Liver (tissue), 9 donors: ENCODE measurements around the gene NPNT. TPM values are rescaled to one million over a fixed set of nuclear protein-coding genes. Genes with fewer than 3 reads are reported as not detected.

Experiments
- DNase-seq: peaks from one replicate; pipeline ENCODE4 v3.0.0-alpha.2; 2017; ENCODE audit warnings: low spot score
- H3K27ac ChIP-seq, 2 donors: one replicate each; pipeline ENCODE4 v1.7.0; 2013; ENCODE audit warnings: inconsistent platforms in 2 of 2, low read length in 2 of 2, control low read depth in 1 of 2, low read depth in 1 of 2, mild to moderate bottlenecking in 1 of 2
- H3K27me3 ChIP-seq, 4 donors: one replicate each; pipeline versions ENCODE4 v1.6.1 to v1.7.0; 2013; ENCODE audit warnings: low read length in 3 of 4, inconsistent platforms in 1 of 4, mild to moderate bottlenecking in 1 of 4, moderate library complexity in 1 of 4; ENCODE audit not compliant: control insufficient read depth in 4 of 4, insufficient read depth in 4 of 4
- H3K36me3 ChIP-seq, 4 donors: one replicate each; pipeline versions ENCODE4 v1.6.1 to v1.7.0; 2013; ENCODE audit warnings: low read length in 3 of 4, mild to moderate bottlenecking in 3 of 4, low read depth in 1 of 4, moderate library complexity in 1 of 4; ENCODE audit not compliant: control insufficient read depth in 4 of 4, insufficient read depth in 3 of 4
- H3K4me1 ChIP-seq, 4 donors: one replicate each; pipeline versions ENCODE4 v1.6.1 to v1.7.0; 2013; ENCODE audit warnings: low read length in 3 of 4, mild to moderate bottlenecking in 3 of 4, moderate library complexity in 1 of 4; ENCODE audit not compliant: control insufficient read depth in 4 of 4, insufficient read depth in 4 of 4
- H3K4me3 ChIP-seq, 3 donors: one replicate each; pipeline versions ENCODE4 v1.6.1 to v1.7.0; 2013; ENCODE audit warnings: low read length in 3 of 3, control low read depth in 1 of 3, low read depth in 1 of 3, mild to moderate bottlenecking in 1 of 3
- H3K9ac ChIP-seq, 2 donors: one replicate each; pipeline ENCODE4 v1.7.0; 2013; ENCODE audit warnings: low read length in 2 of 2, mild to moderate bottlenecking in 2 of 2, moderate library complexity in 2 of 2, control low read depth in 1 of 2, low read depth in 1 of 2
- H3K9me3 ChIP-seq, 4 donors: one replicate each; pipeline versions ENCODE4 v1.6.1 to v1.7.0; 2013; ENCODE audit warnings: low read length in 3 of 4; ENCODE audit not compliant: control insufficient read depth in 4 of 4
- EGR1 ChIP-seq, 2 donors: IDR thresholded peaks; 2 replicates each; pipeline ENCODE4 v1.6.1; 2016 to 2018; ENCODE audit warnings: antibody characterized with exemption in 2 of 2, low read depth in 2 of 2
- FOXA1 ChIP-seq: IDR thresholded peaks from 2 replicates; pipeline ENCODE4 v1.6.1; 2016; ENCODE audit warnings: antibody characterized with exemption
- FOXA2 ChIP-seq: IDR thresholded peaks from 2 replicates; pipeline ENCODE4 v1.6.1; 2016; ENCODE audit warnings: antibody characterized with exemption
- HNF4A ChIP-seq, 2 donors: conservative IDR thresholded peaks; 2 replicates each; pipeline ENCODE4 v1.6.1; 2016; ENCODE audit warnings: antibody characterized with exemption in 2 of 2, mild to moderate bottlenecking in 2 of 2
- HNF4G ChIP-seq: IDR thresholded peaks from 2 replicates; pipeline ENCODE4 v1.6.1; 2016; ENCODE audit warnings: antibody characterized with exemption
- JUND ChIP-seq, 2 donors: IDR thresholded peaks; 2 replicates each; pipeline ENCODE4 v1.6.1; 2016; ENCODE audit warnings: antibody characterized with exemption in 2 of 2
- NR2F2 ChIP-seq: IDR thresholded peaks from 2 replicates; pipeline ENCODE4 v1.6.1; 2016; ENCODE audit warnings: antibody characterized with exemption
- RAD21 ChIP-seq, 2 donors: IDR thresholded peaks; 2 replicates each; pipeline ENCODE4 v1.6.1; 2016; ENCODE audit warnings: antibody characterized with exemption in 2 of 2, mild to moderate bottlenecking in 2 of 2
- RXRA ChIP-seq, 2 donors: IDR thresholded peaks; 2 replicates each; pipeline ENCODE4 v1.6.1; 2017 to 2018; ENCODE audit warnings: antibody characterized with exemption in 2 of 2, mild to moderate bottlenecking in 1 of 2
- SP1 ChIP-seq: IDR thresholded peaks from 2 replicates; pipeline ENCODE4 v1.6.1; 2018; ENCODE audit warnings: antibody characterized with exemption, mild to moderate bottlenecking
- TAF1 ChIP-seq: conservative IDR thresholded peaks from 2 replicates; pipeline ENCODE4 v1.6.1; 2016; ENCODE audit warnings: antibody characterized with exemption, mild to moderate bottlenecking
- YY1 ChIP-seq: IDR thresholded peaks from 2 replicates; pipeline ENCODE4 v1.6.1; 2016; ENCODE audit warnings: antibody characterized with exemption, mild to moderate bottlenecking
- WGBS: extraction: QIAGEN DNeasy Blood & Tissue Kit; methylation state at CpG from one replicate; pipeline ENCODE4 v1.1.7; 2013; 5-methylcytosine and 5-hydroxymethylcytosine counted together
- polyA plus RNA-seq, 2 donors: library from polyadenylated mRNA; stranded (reverse) in 1 of 2; unstranded in 1 of 2; fragments of 200-250 nt in 1 of 2; fragments of >200 nt in 1 of 2; fragmentation: Nextera tagmentation in 1 of 2; extraction: Ambion mirVana in 1 of 2; gene quantifications; one replicate each; pipeline versions ENCODE4 v1.2.1 to v1.2.3, GENCODE V29; 2013 to 2015
- total RNA-seq, 2 donors: library from RNA; depleted of rRNA; stranded (reverse); fragments of >200 nt; gene quantifications; one replicate each; pipeline ENCODE4 v1.2.3, GENCODE V29; 2014
- TF ChIP-seq, protein P1 (sequence below): IDR thresholded peaks from 2 replicates; pipeline ENCODE4 v1.6.1; 2016; ENCODE audit warnings: antibody characterized with exemption
- TF ChIP-seq, protein P2 (sequence below): fragments of 150-350 bp; IDR thresholded peaks from 2 replicates; pipeline ENCODE4 v1.5.1; 2017; ENCODE audit warnings: improper control_type of control experiment, low read depth, low read length; ENCODE audit not compliant: missing input control
- TF ChIP-seq, protein P3 (sequence below): IDR thresholded peaks from 2 replicates; pipeline ENCODE4 v1.6.1; 2016; ENCODE audit warnings: antibody characterized with exemption
- TF ChIP-seq, protein P4 (sequence below): IDR thresholded peaks from 2 replicates; pipeline ENCODE4 v1.6.1; 2016; ENCODE audit warnings: antibody characterized with exemption, mild to moderate bottlenecking
- TF ChIP-seq, protein P5 (sequence below): IDR thresholded peaks from 2 replicates; pipeline ENCODE4 v1.6.1; 2016; ENCODE audit warnings: antibody characterized with exemption
- donor health status: healthy.
- donor health status: healthy.
- donor health status: healthy.
- donor health status: healthy.
- donor health status: healthy.

The NPNT gene
- total and polyA plus RNA-seq, 4 donors = 1.3 to 4.4 (median 2.0) TPM

DNA sequence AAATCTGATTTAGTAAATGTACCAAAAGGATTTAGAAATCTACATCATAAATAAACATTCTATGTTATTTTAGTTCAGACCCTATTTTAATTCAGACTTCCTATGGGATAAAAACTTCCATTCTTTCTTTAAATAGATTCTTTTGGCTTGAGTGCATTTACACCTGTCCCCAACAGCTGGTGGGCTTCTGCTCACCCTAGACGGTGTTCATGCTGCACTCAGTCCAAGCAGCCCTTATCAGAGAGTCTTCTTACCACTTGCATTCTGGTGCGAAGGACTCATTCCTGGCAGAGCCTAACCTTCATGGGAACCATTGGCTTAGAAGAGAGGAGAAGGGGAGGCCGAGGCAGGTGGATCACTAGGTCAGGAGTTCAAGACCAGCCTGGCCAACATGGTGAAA lies 57.3 kb downstream of the NPNT start:
- H3K27ac ChIP-seq = no peak overlapping the region
- DNase-seq = no peak
- H3K9me3 ChIP-seq = no peaks in the 10 kb centered on the region
- H3K4me1 ChIP-seq = no peaks in the 10 kb centered on the region
- H3K27me3 ChIP-seq = peaks cover 0 to 3% (median 0%) of the 10 kb centered on the region in 4 donors
- no peak for TF ChIP-seq NR2F2
- no peak for TF ChIP-seq SP1
- TF ChIP-seq HNF4G = no peak
- TF ChIP-seq, protein P1, sequence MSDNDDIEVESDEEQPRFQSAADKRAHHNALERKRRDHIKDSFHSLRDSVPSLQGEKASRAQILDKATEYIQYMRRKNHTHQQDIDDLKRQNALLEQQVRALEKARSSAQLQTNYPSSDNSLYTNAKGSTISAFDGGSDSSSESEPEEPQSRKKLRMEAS = no peak
- TF ChIP-seq TAF1 = no peak
- TF ChIP-seq, protein P2, sequence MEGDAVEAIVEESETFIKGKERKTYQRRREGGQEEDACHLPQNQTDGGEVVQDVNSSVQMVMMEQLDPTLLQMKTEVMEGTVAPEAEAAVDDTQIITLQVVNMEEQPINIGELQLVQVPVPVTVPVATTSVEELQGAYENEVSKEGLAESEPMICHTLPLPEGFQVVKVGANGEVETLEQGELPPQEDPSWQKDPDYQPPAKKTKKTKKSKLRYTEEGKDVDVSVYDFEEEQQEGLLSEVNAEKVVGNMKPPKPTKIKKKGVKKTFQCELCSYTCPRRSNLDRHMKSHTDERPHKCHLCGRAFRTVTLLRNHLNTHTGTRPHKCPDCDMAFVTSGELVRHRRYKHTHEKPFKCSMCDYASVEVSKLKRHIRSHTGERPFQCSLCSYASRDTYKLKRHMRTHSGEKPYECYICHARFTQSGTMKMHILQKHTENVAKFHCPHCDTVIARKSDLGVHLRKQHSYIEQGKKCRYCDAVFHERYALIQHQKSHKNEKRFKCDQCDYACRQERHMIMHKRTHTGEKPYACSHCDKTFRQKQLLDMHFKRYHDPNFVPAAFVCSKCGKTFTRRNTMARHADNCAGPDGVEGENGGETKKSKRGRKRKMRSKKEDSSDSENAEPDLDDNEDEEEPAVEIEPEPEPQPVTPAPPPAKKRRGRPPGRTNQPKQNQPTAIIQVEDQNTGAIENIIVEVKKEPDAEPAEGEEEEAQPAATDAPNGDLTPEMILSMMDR = no peak
- no peak for TF ChIP-seq YY1
- no peak for TF ChIP-seq EGR1 (IDR thresholded peaks at IDR 0.05; ENCODE audit: low read depth in 2 of 2)
- TF ChIP-seq, protein P3, sequence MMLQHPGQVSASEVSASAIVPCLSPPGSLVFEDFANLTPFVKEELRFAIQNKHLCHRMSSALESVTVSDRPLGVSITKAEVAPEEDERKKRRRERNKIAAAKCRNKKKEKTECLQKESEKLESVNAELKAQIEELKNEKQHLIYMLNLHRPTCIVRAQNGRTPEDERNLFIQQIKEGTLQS = no peak
- TF ChIP-seq, protein P4, sequence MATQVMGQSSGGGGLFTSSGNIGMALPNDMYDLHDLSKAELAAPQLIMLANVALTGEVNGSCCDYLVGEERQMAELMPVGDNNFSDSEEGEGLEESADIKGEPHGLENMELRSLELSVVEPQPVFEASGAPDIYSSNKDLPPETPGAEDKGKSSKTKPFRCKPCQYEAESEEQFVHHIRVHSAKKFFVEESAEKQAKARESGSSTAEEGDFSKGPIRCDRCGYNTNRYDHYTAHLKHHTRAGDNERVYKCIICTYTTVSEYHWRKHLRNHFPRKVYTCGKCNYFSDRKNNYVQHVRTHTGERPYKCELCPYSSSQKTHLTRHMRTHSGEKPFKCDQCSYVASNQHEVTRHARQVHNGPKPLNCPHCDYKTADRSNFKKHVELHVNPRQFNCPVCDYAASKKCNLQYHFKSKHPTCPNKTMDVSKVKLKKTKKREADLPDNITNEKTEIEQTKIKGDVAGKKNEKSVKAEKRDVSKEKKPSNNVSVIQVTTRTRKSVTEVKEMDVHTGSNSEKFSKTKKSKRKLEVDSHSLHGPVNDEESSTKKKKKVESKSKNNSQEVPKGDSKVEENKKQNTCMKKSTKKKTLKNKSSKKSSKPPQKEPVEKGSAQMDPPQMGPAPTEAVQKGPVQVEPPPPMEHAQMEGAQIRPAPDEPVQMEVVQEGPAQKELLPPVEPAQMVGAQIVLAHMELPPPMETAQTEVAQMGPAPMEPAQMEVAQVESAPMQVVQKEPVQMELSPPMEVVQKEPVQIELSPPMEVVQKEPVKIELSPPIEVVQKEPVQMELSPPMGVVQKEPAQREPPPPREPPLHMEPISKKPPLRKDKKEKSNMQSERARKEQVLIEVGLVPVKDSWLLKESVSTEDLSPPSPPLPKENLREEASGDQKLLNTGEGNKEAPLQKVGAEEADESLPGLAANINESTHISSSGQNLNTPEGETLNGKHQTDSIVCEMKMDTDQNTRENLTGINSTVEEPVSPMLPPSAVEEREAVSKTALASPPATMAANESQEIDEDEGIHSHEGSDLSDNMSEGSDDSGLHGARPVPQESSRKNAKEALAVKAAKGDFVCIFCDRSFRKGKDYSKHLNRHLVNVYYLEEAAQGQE = no peak
- TF ChIP-seq HNF4A (conservative IDR thresholded peaks at IDR 0.05) = no peak
- H3K9ac ChIP-seq = no peak overlapping the region
- 80% methylated on average over 3 of the region's 3 CpGs for WGBS
- no peaks in the 10 kb centered on the region for H3K36me3 ChIP-seq
- no peak overlapping the region for H3K4me3 ChIP-seq

DNA sequence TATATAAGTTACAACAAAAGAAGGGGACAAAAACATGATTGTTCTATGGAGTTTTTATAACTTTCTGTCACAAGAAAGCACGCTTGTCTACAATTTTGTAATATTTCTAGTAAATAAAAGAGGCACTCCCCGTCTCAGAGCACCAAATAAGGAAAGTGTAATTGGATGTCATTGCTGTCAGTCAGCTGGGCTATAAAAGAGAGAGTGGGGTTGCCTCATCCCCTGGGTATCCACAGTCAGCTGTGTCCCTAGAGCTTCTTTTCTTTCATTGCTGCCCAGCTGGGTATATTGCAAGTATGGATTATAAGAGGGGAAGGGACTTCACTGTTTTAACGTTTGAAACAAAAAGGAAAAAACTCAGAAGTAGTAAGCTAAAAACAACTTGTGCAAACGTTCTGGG lies 61.3 kb downstream of the NPNT start:
- no peaks in the 10 kb centered on the region for H3K9me3 ChIP-seq
- H3K27me3 ChIP-seq = no peaks in the 10 kb centered on the region
- no peaks in the 10 kb centered on the region for H3K4me1 ChIP-seq
- H3K4me3 ChIP-seq = no peak overlapping the region
- 54% methylated on average over 4 of the region's 4 CpGs for WGBS
- H3K27ac ChIP-seq = no peak overlapping the region
- DNase-seq = no peak
- no peak overlapping the region for H3K9ac ChIP-seq
- TF ChIP-seq YY1 (no peak), FOXA2 (no peak), EGR1 (IDR thresholded peaks at IDR 0.05; ENCODE audit: low read depth in 2 of 2) (no peak)
- no peaks in the 10 kb centered on the region for H3K36me3 ChIP-seq

DNA sequence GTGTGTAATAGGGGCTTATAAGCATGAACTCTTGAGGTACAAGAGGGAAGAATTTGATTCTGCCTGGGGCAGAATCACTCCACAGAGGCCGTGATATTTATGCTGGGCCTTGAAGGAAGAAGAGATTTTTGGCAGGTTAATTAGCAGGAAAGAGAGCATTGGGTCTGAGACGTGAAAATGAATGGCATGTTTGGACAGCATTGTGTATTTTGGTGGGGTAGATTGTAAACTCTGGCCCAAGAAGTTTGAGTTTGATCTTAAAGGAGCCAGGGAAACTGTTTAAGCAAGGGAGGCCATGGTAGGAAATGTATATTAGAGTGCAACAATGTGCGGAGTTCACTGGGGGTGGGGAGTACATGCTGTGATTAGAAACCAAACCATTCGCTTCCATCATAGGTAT lies 62.4 kb downstream of the NPNT start:
- Histone ChIP-seq H3K36me3 (no peaks in the 10 kb centered on the region), H3K9ac (no peak overlapping the region), H3K27ac (no peak overlapping the region), H3K9me3 (no peaks in the 10 kb centered on the region), H3K4me3 (no peak overlapping the region), H3K4me1 (no peaks in the 10 kb centered on the region), H3K27me3 (no peaks in the 10 kb centered on the region)
- no peak for DNase-seq
- 73% methylated on average over 4 of the region's 4 CpGs for WGBS
- TF ChIP-seq, protein P2 = no peak
- no peak for TF ChIP-seq RXRA (IDR thresholded peaks at IDR 0.05)
- TF ChIP-seq TAF1 = no peak
- TF ChIP-seq JUND (IDR thresholded peaks at IDR 0.05) = no peak
- no peak for TF ChIP-seq EGR1 (IDR thresholded peaks at IDR 0.05; ENCODE audit: low read depth in 2 of 2)
- TF ChIP-seq, protein P1 = no peak
- TF ChIP-seq, protein P5, sequence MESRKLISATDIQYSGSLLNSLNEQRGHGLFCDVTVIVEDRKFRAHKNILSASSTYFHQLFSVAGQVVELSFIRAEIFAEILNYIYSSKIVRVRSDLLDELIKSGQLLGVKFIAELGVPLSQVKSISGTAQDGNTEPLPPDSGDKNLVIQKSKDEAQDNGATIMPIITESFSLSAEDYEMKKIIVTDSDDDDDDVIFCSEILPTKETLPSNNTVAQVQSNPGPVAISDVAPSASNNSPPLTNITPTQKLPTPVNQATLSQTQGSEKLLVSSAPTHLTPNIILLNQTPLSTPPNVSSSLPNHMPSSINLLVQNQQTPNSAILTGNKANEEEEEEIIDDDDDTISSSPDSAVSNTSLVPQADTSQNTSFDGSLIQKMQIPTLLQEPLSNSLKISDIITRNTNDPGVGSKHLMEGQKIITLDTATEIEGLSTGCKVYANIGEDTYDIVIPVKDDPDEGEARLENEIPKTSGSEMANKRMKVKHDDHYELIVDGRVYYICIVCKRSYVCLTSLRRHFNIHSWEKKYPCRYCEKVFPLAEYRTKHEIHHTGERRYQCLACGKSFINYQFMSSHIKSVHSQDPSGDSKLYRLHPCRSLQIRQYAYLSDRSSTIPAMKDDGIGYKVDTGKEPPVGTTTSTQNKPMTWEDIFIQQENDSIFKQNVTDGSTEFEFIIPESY = no peak
- TF ChIP-seq RAD21 (IDR thresholded peaks at IDR 0.05) = no peak
- TF ChIP-seq HNF4A (conservative IDR thresholded peaks at IDR 0.05) = no peak
- TF ChIP-seq NR2F2 = no peak
- TF ChIP-seq SP1 = no peak
- TF ChIP-seq FOXA2 = no peak
- TF ChIP-seq HNF4G = no peak
- no peak for TF ChIP-seq FOXA1
